HG03060 (cell line): ENCODE data around the gene MRPS5.

Experiments
- ATAC-seq: cut with Tn5 transposase; IDR thresholded peaks from one replicate; pipeline ENCODE4 v1.9.1; 2021; ENCODE audit warnings: low read depth, moderate number of reproducible peaks; ENCODE audit not compliant: unreplicated experiment

Gene MRPS5

DNA sequence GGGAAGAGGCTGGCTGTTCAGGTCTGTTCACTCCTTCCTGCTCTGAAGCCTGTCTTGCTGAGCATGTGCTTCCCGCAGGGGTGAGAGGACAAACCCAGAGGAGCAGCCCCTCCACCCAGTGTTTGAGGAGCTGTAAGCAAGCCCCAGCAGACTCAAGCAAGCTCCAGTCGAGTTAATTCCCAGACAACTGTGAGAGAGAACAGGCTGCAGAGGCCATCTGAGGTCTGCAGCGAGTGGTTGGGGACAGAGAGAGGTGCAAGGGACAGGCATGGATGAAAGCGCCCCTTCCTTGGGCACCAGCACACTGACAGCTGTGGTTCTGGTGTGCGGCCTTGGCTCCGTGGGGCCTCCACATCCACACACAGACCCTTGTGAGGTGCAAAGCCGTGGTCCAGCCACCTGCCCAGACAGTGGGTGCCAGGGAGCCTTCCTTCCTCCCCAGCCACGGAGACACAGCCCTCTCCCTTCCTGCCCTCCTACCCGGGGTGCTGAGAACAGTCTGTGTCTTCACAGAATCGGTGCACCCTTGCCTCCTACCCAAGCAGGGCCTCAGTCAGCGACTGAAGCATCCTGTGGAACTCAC, 59.9 kb downstream of the MRPS5 start:
- ATAC-seq = no peak

DNA sequence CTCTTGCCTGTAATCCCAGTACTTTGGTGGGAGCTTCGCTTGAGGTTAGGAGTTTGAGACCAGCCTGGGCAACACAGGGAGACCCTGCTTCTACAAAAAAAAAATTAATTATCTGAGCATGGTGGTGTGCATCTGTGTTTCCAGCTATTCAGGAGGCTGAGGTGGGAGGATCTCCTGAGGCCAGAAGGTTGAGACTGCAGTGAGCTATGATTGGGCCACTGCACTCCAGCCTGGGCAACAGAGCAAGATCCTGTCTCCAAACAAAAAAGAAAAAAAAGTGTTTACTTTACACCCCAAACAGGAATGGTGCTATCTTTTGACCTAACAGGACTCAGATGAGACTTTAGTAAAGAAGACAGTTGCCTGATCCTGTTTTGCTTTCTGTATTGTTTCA, 60.5 kb downstream of the MRPS5 start:
- no peak for ATAC-seq

DNA sequence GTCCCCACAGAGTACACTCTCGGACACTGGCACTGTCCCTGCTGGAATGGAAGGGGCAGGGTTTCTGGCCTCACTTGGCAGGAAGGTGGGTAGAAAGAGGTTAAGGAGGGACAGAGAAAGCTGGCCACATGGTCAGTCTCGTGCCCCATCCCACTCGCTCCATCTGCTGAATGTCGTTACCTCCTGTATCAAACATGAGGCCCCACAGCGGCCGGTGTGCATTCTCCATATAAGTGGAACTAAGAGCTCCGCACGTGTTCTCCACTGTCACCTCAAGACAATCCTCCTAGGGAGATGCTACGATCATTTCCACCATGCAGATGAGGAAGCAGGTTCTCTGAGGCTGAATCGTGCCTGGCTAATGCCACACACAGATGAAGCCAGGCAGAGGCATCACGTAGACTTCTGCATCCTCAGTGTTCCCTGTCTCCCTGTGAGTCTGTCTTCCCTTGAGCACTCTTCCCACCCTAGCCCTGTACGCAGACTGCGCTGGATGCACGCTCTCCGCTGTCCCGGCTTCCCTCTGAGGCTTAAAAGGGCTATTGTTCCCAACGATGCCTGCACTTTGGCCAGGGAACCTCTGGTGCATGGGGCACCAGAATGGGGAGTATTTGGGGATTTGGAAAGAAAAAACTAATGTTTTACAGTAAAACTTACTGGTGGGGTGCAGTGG, 61.0 kb downstream of the MRPS5 start:
- ATAC-seq = no peak

DNA sequence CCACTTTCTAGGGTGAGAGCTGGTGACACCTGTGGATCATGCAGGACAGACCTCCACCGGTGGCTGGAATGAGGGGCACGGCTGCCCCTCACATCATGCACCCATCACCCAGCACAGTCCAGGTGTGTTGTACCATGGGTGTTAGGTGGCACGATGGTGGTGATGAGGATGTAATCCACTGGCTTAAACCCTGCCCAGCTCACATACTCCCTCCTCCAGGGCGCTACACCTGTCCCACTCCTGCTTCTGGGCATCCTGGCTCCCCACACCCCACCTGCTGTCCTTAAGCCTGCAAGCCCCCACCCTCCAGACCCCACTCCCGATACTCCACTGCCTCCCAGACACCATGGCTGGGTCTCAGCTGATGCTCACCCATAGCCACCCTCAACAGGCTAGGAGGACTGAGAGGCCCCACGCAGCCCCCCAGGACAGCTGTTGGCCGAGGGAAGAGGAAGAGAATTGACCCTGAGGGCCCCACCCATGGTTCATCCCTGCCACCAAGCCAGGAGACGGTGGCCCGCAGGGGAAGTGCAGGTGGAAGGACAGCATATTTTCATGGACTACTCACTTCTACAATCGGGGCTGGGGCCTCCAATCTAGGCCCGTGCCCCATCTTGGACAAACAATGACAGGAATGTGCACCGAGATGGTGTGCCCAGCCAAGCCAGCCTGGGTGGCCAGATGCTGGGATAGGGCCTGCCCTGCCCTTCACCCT, 61.8 kb downstream of the MRPS5 start:
- ATAC-seq = no peak

DNA sequence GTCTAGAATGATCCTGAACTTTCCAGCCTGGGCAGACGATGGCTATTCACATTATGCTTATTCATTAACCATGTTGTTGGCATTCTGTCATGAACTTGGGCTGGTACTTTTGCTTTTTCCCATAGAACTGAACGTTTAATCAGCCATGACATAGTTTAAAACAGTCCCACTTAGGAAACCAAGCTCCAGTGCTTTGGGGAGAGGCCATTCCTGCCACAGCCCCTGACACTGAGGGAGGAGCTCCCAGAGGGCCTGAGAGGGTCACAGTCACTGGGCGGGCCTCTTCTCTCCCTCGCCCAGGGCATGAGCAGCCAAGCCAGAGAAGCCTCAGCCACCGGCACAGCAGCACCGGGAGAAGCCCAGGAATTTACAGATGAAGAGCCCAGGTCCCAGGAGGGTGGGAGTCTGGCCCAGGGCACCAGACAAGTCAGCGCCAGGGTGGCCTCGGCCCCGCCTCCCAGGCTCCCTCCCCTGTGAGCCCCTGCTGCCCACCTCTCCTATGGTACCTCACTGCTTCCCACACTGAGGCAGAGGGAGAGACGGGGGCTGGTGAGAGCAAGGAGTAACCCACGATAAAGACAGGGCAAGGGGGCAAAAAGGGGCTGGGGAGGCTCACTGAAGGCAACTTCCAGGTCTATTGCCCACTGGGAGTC, 62.5 kb downstream of the MRPS5 start:
- ATAC-seq = no peak

DNA sequence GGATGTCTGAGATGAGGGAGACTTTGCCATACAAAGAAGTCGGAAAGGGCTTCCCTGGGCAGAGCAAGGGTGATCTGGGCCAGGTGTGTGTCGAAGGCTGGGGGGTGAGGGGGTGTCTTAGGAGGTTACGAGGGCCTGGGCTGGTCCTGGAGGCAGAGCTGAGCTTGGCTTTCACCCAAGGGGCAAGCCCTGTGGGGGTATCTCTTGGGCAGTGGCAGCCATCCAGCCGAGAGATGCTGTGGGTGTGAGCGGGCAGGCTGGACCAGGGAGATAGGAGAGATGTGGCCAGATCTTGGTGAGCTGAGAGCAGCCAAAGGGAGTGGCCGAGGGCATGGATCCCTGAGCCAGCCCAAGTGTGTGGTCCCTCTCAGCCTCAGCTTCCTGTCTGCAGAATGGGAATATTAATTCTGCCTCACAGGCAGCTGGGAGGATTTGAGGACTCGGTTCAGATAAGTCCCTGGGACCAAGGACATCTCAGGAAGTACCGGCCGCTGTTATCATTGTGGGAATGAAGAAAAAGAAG, 63.1 kb downstream of the MRPS5 start:
- no peak for ATAC-seq

DNA sequence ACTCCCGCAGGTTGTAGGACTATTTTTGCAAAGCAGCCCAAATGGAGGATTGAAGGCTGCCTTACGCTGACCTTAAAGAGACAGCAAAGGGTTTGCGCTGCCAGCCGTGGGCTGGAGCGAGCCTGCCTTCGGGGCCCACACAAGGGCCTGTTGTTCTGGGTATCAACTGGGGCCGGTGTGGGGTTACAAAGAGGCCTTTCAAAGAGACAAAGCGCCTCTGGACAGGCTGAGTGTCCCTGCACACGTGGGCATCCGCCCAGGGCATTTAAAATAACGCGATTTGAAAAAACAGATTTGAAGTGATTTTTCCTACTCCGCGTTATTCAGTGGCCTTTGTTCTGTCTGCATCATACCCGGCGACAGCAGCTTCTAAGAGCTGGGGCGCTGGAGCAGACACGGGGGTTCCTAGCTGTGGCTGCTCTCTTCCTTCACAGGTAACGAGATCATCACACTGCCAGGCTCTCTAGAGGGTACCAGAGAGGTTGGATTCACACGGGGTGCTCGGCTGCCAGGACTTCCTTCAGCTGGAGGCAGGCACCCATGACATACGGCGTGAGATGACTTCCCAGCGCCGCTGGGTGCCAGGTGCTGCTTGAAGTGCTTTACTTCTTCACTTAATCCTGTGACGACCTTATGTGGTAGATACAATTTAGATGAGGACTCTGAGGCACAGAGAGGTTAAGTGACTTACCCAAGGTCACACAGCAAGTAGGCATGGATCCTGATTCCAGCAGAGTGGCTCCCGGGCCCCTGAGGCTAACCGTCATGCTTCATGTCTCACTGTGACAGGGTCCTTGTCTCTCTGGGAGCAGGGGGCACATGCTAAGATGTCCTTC, 63.9 kb downstream of the MRPS5 start:
- no peak for ATAC-seq

DNA sequence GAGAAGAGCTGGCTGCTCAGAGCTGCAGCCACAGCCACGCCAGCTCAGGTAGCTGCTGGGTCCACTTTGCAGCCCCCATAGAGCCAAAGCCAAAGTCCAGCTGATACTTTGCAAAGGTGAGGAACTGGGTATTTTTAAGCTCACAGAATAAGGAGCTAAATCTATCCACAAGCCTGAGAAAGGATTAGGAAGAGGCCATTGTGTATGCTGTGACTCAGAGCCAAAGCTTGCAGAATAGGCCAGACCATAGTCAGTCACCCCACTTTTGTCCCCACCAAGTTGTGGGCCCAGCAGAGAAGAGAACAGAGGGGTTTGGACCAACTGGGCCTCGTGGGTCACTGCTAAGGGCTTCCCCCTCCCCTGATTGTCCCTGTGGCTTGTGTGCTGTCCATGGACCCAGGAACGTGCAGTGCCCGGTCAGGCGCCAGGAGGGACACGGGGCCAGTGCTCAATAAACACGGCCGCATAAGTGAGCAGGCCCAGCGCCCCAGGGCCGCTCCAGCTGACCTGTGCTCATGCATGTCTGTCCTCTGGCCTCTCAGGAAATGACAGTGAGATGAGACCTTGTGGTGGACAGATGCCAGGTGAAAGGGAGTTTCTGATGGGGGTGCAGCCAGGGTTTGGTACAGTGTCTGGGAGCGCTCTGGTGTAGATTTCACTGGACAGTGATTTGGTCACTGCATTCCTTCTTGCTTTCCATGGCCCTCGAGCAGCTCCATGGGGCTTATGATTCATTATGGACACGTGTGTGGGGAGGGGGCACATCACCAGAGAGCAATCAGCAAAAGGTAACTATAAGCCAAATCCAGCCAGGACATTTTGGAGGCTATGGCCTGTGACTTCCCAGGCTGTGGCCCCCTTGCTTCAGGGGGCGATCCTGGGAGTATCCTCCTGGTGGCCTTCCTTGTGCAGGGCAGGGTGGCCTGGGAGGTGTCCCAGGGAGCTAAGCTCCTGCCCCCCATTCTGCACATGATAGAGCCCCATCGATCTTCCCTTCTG, 64.8 kb downstream of the MRPS5 start:
- no peak for ATAC-seq

DNA sequence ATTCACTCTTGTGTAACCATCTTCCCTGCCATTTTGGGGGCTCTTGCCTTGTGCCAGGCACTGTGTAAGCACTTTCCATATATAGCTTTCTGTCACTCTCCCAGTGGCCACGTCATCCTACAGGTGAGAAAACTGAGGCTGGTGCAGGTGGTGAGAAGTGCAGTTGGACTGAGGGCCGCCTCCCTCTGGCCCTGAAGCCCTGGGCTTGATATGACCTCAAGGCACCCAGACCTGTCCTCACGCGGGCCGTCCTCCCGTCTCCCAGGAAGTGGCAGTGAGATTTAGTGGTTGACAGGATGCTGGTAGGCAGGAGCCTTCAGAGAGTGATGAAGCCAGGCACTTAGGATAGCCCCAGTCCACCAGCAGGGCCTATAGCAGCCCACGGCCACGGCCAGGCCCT, 65.6 kb downstream of the MRPS5 start:
- no peak for ATAC-seq

DNA sequence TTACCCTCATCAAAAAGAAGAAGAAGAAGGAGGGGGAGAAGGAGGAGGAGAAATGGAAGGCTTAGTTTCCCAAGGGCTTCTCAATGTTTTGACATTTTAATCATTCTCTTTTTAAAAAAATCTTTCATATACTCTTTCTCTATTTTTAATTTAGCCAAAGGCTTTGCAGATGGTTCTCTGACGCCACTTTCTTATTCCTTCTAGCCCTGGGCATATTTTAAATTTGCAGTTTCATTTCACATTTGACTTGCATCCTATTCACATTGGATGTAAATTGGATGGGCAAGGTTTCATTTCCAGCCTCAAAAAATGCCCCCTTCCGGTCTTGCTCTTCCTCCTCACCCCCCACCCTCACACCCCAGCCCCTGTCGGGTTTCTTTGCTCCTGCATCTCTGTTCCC, 66.3 kb downstream of the MRPS5 start:
- no peak for ATAC-seq

DNA sequence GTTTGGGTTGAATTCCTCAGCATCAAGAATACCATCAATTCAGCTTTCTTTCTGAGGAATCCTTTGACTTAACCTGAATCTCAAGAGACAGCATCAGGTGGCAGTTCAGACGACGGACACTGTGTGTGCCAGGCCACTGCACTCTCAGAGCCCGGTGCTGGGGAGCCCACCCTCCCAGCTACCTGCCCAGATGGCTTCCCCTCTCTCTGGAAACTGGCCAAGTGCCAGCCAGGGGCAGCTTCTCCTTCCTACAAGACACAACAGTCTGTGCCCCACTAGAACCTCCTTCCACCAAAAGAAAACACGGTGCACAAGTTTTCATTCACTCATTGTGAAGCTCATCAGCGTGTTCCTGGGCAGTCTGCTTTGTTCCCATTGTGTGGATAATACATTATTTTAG, 67.6 kb downstream of the MRPS5 start:
- no peak for ATAC-seq

DNA sequence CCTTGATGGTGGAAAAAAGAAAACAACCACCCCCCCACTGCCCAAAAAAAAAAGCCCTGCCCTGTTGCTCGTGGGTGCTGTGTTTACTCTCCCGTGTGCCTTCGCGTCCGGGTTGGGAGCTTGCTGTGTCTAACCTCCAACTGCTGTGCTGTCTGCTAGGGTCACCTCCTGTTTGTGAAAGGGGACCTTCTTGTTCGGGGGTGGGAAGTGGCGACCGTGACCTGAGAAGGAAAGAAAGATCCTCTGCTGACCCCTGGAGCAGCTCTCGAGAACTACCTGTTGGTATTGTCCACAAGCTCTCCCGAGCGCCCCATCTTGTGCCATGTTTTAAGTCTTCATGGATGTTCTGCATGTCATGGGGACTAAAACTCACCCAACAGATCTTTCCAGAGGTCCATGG, 68.1 kb downstream of the MRPS5 start:
- ATAC-seq = no peak

DNA sequence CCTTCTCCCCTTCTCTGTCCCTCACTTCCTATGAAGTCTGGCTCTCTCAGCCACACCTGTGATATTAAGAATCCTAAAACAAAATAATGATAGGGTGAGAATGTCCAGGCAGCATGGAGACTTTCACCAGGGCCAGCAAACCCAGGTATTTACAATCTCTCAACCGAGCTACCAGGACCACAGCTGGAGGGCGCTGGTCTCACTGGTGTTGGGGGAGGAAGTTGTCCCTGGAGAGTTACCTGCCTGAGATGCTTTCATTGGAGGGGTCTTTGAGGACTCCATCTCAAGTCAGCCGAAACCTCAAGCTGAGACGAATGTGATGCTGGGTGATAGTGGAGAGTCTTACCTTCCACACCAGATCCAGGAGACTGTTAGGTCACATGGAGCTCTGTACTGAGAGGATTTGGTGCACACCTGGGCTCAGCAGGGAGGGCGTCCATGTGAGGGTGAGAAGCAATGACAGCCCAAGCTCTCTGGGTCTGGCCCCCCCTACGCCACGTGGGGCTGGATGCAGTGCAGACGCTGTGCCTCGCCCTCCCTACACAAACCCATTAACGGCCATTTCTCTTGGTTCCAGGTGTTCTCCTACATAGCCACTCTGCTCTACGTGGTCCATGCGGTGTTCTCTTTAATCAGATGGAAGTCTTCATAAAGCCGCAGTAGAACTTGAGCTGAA, 68.7 kb downstream of the MRPS5 start:
- no peak for ATAC-seq

DNA sequence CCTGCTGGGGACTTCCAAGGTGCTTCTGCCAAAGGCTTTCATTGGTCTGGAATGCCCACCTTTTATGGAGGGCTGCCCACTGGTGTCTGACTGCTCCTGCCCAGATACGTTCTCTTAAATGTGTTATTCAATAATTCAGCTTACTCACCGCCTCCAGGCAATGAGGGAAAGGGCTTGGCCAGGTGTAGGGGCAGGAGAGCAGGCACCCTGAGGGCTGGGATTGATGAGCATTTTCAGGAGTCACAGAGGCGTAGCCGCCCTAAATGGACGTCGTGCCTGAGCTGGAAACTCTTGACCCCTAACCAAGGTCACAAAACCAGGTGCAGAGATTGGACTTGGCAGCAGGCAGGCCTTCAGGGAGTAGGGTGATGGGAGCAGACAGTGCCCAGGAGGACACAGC, 69.3 kb downstream of the MRPS5 start:
- no peak for ATAC-seq

DNA sequence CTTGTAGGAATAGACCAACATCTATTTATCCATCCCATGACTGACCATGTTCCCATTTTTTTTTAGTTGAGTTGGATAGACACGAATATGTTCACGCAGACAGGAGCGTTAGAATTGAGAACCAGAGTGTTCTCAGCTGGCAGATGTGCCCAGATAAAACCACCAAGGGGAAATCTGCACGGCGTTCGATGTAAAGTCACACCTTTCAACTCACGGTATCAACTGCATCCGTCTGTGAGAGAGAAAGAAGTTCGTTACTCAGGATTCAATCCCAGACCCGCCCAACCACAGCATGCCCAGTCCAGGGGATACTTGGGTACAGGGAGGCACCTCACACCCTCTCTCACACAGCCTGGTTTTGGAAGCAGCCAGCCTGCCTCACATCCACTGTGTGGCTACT, 70.0 kb downstream of the MRPS5 start:
- ATAC-seq = no peak

DNA sequence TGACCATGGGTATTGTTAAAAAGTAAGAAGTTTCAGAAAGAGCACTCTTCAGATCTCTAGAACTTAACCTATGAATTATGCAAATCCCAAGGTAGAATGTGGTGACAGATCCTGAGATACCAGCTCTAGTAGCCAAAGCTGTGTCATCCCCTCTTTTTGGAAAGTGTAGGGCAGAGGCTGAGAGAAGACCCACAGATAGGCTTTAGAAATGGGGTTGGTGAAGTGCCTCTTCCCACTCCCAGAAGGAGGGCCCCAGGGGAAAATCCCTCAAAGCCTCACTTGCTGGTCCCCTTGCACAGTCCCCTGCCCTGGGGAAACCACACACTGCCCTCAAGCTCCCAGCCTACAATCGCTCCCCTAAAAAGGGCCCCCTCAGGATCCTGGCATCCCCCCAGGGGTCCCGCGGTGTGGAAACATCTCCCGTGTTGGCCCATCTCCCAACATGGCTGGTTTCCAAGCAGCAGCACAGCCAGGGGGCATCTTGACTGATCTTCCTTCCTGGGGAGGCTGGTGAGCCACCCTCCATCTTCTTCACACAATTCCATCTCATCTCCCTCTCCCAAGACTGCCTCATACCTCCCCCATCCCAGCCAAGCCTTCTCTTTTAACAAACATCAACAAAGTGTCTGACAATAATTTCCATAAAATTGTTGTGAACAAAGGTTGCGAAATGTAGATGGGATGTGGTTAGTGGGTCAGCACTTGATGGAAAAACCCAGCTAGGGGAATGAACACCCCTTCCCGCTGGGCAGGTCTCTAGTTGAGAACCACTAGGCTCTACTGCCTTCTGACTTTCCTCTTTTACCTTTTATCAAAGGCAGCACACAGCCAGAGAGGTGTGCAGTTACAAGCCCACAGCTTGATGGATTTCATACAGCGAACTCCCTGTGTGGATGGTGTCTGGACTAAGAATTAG, 71.0 kb downstream of the MRPS5 start:
- no peak for ATAC-seq

DNA sequence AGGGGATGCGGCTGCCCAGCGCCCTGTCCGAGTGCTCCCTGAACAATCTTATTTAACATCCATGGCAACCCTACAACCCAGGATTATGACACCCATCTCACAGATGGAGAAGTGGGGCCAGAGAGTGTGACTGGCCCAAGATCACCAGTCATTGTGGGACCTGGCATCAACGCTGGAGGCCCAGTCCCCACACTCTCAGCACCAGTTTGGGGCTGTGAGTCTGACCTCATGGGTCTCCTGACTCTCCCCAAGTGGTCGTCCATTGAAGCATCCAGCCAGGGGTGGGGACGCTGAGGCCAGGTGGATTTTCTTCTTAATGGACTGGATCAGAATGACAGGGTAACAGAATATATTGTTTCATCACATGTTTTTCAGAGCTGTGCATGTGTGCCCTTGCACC, 71.6 kb downstream of the MRPS5 start:
- ATAC-seq = no peak

DNA sequence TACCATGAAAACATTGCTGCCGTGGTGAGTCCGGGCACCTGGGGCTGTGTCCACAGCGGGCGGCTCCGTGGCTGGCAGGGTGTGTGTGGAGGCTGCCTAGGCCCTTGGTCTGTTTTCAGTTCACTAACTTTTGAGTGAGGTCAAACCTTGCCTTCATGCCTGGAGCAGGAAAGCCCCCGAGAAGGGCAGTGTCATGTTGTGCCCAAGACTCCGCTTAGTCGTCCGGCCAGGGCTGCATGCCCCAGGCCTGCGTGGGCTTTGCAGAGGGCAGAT, 72.0 kb downstream of the MRPS5 start:
- no peak for ATAC-seq
